Glutamatergic neuron (in vitro differentiated cells): ENCODE measurements around the gene CPXM1. TPM values are rescaled to one million over a fixed set of nuclear protein-coding genes. Genes with fewer than 3 reads are reported as not detected.

Experiments
- DNase-seq: peaks from one replicate; pipeline ENCODE4 v3.0.0; 2022
- H3K27ac Mint-ChIP-seq: one replicate; pipeline ENCODE4 v1.8.0; 2020; ENCODE audit warnings: mild to moderate bottlenecking, mixed read lengths, inconsistent platforms; ENCODE audit not compliant: unreplicated experiment
- H3K27me3 Mint-ChIP-seq: one replicate; pipeline ENCODE4 v1.8.0; 2020; ENCODE audit warnings: mild to moderate bottlenecking, moderate library complexity, mixed read lengths, inconsistent platforms; ENCODE audit not compliant: unreplicated experiment
- H3K36me3 Mint-ChIP-seq: one replicate; pipeline ENCODE4 v1.8.0; 2020; ENCODE audit warnings: mild to moderate bottlenecking, mixed read lengths, inconsistent platforms; ENCODE audit not compliant: unreplicated experiment
- H3K4me1 Mint-ChIP-seq: one replicate; pipeline ENCODE4 v1.8.0; 2020; ENCODE audit warnings: mild to moderate bottlenecking, low read depth, mixed read lengths, inconsistent platforms; ENCODE audit not compliant: unreplicated experiment
- H3K4me3 Mint-ChIP-seq: one replicate; pipeline ENCODE4 v1.8.0; 2020; ENCODE audit warnings: mild to moderate bottlenecking, mixed read lengths, inconsistent platforms; ENCODE audit not compliant: unreplicated experiment
- H3K9me3 Mint-ChIP-seq: one replicate; pipeline ENCODE4 v1.8.0; 2020; ENCODE audit warnings: mild to moderate bottlenecking, moderate library complexity, mixed read lengths, inconsistent platforms; ENCODE audit not compliant: unreplicated experiment
- CTCF ChIP-seq: fragments of 200-600 bp; sonication (generic); IDR thresholded peaks from one replicate; pipeline ENCODE4 v1.5.0; 2021; ENCODE audit not compliant: partially characterized antibody, unreplicated experiment
- total RNA-seq: library from RNA; stranded (reverse); fragmentation: NEBNext Ultra II Directional; extraction: Animal tissue kit (Norgen Biotek cat#: 25700); gene quantifications from one replicate; pipeline ENCODE4 v1.2.1, GENCODE V29; 2021; ENCODE audit not compliant: unreplicated experiment

Gene CPXM1
- total RNA-seq, 1 donor from 2014 or later: 28.1 TPM

GRCh38 chr20:2752567-2753460 lies 47.6 kb downstream of the CPXM1 start:
- no peak overlapping the region for H3K27ac Mint-ChIP-seq
- DNase-seq: peak; percentile 74
- H3K4me3 Mint-ChIP-seq: peak overlapping the region; percentile 61
- peak; percentile 90 for TF ChIP-seq CTCF
- peaks cover 29% of the 10 kb centered on the region for H3K27me3 Mint-ChIP-seq
- H3K4me1 Mint-ChIP-seq: no peaks in the 10 kb centered on the region
- H3K36me3 Mint-ChIP-seq: no peaks in the 10 kb centered on the region
- peaks cover 12% of the 10 kb centered on the region for H3K9me3 Mint-ChIP-seq

- Mint-ChIP-seq H3K27ac (no peak overlapping the region), H3K27me3 (peaks cover 28% of the 10 kb centered on the region), H3K4me3 (no peak overlapping the region), H3K9me3 (peaks cover 13% of the 10 kb centered on the region), H3K4me1 (no peaks in the 10 kb centered on the region), H3K36me3 (no peaks in the 10 kb centered on the region)
- TF ChIP-seq CTCF: no peak
- DNase-seq: no peak
These were observed 48.4 kb downstream of the CPXM1 start for GRCh38 chr20:2751878-2752566.

DNA sequence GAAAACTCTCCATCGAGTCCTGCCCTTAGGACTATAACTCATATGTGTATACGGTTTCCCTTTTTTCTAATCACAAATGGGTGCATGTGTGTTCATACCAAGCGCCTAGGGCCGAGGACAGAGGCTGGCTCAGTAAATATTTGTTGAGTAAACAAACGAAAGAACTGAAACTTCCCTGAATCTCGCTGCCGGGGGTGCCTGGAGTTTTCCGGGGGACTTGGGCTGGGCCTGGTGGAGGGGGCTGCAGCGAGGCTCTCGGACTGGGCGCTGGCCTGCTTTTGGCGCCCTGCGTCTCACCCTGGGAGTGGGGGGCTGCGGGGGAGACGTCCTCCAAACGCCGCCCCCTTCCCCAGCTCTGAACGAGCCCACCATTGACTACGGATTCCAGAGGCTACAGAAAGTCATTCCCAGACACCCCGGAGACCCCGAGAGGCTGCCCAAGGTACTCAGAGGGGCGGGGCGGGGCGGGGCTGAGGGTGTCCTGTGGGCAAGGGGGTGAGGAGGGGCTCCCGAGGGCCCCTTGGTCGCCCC lies 49.0 kb downstream of the CPXM1 start:
- DNase-seq: no peak
- H3K4me3 Mint-ChIP-seq: no peak overlapping the region

DNA sequence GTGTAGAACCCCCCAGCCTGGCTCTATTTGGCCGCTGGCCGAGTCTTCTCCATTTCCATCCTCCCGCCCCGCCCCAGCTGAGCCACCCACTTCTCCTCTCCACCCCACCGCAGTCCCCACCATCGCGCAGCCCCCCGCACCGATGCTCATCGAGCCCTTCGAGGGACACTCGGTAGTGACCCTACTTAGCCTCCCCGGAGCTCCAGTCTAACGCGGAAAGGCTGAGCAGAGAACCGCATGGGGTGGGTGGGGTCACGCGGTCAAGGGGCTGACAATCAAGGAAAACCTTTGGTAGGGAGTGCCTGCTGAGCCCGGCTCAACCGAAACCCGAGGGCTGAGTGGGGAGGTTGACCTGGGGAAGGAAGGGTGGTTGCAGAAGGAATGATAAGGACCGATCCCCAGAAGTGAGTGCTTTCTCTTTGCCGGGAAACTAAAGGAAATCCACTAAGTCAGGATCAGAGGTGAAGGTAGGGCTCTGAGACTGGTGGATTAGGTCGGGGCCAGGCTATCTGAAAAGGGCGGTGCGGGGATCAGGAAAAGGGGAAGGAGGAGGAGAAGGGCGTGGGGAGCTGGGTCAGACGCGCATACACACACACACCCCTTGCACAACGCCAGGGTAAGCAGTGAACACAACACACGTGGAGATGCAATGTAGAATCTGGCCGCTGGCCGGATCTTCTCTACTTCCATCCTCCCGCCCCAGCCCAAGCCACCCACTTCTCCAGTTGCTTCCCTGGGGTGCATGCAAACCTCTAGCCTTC lies 49.8 kb downstream of the CPXM1 start:
- Mint-ChIP-seq H3K4me1 (no peaks in the 10 kb centered on the region), H3K36me3 (no peaks in the 10 kb centered on the region), H3K9me3 (peaks cover 12% of the 10 kb centered on the region), H3K27me3 (peaks cover 31% of the 10 kb centered on the region), H3K4me3 (no peak overlapping the region), H3K27ac (no peak overlapping the region)
- no peak for DNase-seq
- TF ChIP-seq CTCF: no peak

More for the DNA sequence above, 49.0 kb downstream of the CPXM1 start:
- H3K27ac Mint-ChIP-seq: no peak overlapping the region
- no peaks in the 10 kb centered on the region for H3K36me3 Mint-ChIP-seq
- TF ChIP-seq CTCF: no peak
- H3K9me3 Mint-ChIP-seq: peaks cover 9% of the 10 kb centered on the region
- H3K4me1 Mint-ChIP-seq: no peaks in the 10 kb centered on the region
- H3K27me3 Mint-ChIP-seq: peaks cover 26% of the 10 kb centered on the region
